HG03060 (cell line): ENCODE results near the gene SSR2.
"Not testable (repeated sequence)": the region's sequence is repeated elsewhere in the genome, so short reads cannot be mapped to it uniquely, and the experiment has no call there.

Experiments used
- ATAC-seq: cut with Tn5 transposase; IDR thresholded peaks from one replicate; pipeline ENCODE4 v1.9.1; 2021; ENCODE audit warnings: low read depth, moderate number of reproducible peaks; ENCODE audit not compliant: unreplicated experiment

Gene SSR2

DNA sequence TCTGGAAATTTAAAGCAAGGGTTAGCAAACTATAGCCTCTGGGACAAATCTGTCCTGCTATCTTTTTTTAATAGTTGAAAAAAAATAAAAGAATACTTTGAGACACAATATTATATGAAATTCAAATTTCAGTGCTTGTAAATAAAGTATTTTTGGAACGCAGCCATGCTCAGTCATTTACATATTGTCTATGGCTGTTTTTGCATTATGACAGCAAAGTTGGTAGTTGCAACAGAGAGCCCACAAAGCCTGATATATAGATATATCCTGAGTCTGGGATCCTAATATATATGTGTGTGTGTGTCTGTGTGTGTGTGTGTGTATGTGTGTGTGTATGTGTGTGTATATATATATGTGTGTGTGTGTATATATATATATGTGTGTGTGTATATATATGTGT lies 20.8 kb downstream of the SSR2 start:
- no peak for ATAC-seq

DNA sequence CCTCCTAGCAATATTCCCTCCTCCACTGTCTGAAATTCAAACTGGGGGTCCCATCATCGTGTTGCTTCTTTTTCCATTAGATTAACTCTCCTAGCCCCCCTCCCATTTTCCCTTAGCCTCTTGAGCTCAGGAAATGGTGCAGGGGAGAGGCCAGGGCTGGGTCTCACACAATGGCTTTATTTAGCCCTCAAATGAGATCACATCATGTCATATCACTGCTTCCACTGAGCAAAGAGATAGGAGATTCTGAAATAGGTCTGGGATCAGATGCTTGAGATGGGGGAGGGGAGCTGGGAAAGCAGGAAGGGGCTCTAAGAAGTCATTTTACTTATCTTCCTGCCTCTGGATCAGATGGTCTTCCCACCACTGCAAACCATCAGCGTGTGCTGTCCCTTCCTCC lies 24.6 kb downstream of the SSR2 start:
- ATAC-seq, result no peak

DNA sequence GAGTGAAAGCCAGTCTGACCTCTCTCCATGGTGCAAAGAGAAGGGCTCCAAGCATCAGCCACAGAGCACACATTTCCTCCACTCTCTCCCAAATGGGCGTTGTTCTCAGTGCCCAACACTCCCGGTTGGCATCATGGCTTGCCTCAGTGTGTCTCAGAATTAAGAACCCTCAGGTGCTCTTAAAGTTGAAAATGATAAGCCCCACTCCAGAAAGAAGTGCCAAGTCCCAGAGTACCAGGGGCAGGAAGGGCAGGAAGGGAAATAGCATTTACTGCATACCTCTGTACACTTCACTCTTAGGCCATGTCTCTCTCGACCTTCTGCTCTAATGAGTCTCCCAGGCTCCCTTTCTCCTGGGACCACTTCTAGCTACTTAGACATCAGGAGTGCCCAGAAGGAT lies 27.2 kb downstream of the SSR2 start:
- no peak for ATAC-seq

DNA sequence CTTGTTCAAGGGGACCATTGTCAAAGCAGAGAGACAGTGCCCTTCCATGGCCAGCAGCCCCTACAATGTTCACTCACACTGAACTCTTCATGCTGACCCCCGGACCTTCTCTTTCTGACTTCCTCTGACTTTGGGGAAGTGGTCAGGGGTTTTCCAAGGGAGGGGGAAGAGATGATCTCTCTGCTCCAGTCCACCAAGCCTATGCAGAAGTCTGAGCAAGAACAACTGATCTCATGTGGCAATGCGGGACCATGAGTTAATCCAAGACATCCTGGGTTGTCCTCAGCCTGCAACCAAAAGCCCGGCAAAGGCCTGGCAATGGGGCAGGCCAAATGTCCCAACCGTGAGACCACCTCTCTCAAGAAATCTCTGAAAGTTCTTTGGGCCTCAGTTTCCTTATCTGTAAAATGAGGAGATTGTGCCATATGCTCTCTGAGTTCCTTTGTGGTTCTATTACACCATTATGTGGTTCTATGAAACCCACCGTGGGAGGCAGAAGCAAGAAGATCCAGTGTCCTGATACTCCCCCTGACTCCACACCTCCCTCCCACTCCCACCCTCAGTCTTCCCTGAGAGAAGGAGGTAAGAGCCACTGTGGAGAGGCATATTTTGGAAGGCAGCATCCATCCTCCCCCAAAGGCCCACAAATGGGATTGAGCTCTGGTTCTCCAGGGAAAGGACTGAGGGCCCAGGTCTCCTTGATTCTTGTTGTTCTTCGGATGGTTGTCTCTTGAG lies 30.6 kb downstream of the SSR2 start:
- no peak for ATAC-seq

DNA sequence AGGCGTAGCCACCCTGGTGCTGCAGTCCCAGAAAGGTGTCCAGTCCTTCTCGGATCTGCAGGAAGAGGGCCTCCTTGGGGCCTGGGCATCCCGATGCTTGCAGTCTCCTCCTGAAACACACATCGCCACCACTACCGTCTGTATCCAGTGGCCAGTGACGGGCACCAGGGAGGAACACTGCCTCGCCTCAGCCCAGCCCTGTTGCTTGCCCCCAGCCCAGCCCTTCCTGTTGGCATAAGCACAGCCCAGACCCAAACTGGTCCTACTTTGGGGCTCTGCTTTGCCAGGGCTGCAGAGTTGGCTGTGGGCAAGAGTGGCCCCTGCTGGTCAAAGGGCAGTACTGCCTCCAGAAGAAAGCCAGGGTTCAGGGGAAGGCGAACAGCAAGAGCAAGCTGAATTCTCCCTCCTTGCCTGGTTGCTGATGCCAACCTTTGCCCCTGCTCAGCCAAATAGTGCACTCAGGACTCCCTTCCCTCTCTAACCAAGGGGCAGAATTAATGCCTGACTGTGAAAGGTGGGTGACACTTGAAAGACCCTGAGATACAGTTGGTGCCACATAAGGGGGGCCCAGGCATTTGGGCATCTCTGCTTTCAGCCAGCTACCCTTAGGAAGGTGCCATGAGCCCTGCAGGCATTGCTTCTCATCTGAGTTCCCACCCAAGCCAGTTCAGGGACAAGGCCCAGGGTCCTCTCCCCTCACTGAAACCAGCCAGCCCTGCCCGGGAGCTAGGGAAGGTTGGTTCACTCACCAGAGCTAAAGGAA lies 31.3 kb downstream of the SSR2 start:
- ATAC-seq, result no peak

DNA sequence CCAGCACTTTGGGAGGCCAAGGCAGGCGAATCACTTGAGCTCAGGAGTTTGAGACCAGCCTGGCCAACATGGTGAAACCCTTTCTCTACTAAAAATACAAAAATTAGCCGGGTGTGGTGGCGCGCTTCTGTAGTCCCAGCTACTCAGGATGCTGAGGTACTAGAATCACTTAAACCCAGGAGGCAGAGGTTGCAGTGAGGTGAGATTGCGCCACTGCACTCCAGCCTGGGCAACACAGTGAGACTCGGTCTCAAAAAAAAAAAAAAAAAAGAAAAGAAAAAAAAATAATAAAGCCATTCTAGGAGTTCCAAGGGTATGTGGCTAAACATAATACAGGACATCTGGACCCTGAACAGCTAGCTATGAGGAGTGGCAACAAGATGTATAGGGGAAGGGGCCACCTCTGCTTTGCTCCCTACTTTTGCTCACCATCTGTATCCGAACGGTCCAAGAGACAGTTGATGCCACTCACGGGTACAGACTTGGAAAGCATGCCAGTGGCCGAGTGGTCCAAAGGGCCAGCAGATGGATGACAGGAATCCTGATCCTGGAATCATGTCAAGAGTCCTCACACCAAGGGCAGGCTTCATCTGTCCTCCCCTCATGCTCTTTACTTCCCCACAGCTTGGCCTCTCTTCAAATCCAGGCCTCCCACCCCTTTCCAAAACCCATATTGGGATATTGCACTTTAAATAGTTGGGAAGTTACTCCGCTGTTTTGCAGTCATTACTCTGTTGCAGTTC lies 35.7 kb downstream of the SSR2 start:
- not testable (repeated sequence) for ATAC-seq

DNA sequence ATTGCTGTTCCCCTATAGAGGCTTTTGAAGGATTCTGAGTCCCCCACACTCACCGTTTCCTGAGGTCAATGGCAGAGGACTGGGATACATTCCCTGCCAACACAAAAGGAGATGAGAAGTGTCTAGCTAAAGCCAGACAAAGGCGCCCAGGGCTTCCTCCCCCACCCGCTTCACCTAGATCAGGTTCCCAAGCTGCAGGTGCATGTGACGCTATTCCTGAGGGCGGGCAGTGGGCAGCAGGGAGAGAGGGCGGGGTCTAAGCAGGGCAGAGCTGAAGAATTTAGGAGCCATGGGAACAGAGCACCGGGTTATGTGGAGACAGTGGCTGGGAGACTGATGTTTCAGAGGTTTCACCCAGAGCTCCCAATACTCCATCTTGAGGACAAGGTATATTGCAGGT lies 36.4 kb downstream of the SSR2 start:
- no peak for ATAC-seq

DNA sequence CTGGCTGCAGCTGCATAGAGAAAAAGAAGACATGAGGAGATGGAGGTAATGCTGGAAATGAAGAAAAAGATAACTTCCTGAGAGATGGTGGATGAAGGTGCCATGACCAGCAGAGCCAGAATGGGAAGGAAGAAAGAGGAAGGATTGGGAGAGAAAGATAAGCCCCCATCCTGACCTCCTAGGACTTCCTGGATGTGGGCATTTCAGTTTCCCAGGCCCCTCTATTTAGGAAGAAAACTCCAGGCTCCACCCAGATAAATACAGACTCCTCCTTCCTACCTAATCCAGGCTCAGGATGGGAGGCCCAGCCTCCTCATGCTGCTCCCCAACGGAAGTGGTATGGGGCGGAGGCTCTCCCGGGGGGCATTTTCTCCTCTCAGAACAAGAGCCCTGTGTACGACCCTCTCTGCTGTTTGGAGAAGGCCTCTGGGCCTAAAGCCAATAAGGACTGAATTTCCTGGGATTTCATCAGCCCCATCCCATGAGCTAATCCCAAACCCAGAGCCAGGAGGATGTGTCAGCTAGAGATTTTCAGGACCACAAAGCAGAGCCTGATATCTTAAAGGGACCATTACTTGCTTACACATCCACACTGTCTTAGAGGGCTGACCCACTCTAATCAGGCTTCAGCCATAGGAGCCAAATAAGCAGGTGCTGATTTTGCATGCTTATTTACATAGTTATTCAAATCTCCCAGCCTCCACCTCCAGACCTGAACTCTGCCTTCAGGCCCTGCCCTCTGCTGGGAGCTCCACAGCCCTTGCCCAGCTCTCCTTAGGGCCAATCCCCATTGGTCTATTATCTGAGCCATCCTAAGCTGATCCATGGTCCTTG lies 37.3 kb downstream of the SSR2 start:
- ATAC-seq, result no peak

DNA sequence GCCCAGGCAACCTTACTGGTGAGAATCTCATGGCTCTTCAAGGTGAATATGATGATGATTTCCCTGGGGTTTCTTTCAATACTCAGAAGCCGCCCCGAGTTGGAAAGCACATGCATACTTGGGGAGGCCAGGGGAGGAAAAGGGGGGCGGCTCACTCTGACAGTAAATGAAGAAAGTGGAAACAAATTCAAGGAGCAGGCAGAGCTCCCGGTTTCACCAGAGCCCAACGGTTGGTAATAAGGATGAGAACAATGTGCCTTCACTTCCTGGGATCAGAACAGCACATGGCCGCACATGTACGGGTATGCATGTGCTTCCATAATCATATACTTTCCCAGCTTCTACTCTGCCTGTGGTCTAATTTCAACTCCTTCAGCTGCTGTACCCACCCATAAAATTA lies 38.6 kb downstream of the SSR2 start:
- ATAC-seq, result no peak

DNA sequence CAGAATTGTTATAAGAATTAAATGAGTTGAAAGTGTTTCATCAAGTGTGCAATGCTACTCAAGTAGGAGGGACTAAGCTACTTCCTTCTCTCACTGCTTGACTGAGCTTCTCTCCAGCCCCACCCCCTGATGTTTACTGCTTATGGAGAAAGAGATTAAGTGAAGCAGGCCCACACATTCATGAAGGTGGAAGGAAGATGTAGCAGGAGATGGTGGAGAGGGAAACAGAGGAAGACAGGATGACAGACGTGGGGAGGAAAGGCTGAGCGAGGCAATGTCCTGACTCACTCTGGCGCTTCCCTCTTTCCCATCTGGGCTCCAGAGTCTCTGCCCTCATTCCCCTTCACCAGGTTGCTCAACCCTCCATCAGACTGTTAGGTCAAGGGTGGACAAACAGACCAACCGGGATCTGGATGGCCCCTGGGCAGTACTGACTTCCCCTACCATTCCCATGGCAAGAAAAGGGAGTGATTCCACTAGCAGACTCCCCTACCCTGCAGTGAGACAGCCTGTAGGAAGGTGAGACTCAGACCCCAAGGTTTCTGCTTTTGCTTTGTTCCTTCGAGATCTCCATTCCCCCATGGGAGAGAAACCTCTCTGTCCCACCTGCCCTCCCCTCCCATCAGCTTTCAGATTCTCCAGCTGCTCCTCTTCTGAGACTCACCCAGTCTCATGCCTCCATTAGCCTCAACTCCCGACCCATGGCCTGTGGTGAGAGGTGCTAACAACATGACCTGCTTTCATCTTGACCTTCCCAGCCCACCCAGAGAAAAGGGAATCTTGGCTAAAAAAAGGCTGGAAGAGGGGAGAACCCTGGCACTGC lies 39.3 kb downstream of the SSR2 start:
- no peak for ATAC-seq

DNA sequence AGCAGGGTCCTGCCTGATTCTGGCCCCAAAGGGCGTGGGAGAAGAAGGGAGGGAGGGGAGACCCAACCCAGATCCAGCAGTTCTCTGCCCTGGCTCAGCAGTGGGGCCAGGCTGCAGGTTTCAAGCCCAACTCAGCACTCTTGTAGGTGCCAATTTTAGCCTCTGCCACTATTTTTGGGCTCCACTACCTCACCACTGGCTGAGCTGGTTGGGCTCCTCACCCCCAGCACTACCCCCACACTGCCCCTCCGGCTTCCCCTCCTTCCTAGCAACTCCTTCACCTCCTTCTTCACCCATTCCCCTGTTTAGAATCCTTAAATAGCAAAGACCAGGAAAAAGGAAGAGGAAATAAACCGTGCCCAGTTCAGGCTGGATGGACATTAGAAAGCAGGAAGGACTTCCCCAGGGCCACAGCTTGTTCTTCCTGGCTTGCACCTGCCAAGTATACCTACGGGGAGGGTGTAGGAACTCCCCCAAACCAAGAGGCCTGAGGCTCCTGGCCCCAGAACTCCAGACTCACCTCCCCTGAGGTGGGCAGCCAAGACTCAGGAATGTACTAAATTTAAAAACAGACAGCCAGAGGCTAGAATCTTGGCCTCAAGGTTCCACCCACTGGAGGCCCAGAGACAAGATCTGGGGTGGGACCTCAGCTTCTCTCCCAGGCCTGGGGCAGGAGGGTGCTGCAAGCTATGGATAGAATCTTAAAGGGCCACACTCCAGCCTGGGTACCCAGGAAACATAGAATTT lies 41.0 kb downstream of the SSR2 start:
- no peak for ATAC-seq

DNA sequence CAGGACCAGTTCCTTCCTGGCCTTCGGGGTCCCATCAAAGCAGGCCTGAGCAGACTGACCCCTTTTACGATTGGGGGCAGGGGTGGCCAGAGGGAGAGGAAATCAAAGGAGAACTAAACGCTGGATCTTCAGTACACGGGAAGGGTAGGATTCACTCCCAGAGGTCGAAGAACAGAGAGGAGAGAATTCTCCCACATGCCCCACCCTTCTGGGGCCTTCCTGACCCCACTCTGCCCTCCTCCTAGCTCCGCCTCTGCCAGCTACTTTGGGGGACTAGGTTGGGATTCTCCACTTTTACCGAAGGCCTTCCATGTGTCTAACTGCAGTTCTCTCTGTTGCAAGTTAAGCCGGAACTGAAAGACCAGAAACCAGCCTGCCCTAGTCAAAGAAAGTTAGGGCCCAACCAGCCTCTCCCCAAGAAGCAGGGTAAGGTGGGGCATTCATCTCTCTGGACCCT lies 41.8 kb downstream of the SSR2 start:
- ATAC-seq, result no peak

DNA sequence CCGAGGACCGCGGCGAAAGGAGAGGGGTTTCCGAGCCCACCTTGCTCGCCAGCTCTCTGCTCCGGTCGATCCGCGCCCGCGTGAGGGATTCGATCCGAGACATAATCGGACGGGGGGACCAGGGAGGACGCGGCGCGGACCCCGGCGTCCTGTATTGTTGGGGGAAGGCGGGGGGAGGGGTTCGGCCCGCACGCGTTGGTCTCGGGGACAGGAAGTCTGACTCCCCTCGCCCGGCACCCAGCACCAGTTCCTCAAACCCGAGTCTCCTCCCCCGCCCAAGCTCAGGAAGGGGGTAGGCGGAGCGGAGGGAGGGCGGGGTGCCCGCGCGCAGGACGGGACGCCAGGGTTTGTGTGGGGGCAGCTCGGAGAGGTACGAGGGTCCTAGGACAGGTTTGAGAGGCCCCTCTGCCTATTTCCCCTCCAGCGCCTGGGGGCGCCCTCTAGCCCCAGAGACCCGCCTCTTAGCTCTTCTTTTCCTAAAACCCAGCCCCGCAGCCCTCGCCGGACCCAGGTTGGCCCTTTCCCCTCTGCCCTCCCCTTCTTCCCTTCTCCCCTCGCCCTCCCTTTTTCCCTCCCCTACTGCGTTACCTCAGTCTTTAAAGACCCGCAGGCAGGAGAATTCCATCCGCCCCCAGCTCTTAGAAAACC lies 42.3 kb downstream of the SSR2 start, which contains the start of gene ARHGEF2:
ARHGEF2 (minus strand) TSS at position 223 of the 648 bp plus-strand sequence; CDS start at position 103, 120 bp downstream.
- ATAC-seq, result no peak

DNA sequence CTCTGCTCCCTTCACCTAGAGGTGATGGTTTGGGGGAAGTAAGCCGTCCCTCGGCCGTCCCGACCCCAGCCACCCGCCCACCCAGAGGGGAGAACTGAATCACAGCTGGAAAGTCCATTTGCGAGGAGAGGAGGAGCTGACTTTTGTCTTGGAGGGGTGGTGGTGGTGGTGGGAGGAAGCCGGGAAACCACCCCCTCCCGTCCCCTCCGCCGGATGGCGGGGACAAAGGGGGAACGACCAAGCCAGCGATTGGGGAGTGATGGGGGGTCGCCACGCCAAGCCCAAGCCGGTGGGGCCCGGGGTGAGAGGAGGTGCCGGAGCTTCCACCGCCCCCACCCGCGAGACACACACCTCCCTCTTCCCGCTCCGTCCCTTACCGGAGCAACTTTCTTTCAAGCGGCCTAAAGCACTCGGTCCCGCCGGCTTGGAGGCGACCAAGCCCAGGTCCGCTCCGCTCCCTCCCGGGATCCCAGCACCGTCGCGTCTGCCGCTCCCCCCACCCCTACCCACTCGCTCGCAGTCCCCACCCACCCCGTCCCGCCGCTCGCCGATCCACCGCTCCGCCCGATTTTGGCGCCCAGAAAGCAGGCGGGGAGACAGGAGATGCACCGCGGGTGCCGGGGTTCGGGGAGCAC lies 42.9 kb downstream of the SSR2 start:
- no peak for ATAC-seq

DNA sequence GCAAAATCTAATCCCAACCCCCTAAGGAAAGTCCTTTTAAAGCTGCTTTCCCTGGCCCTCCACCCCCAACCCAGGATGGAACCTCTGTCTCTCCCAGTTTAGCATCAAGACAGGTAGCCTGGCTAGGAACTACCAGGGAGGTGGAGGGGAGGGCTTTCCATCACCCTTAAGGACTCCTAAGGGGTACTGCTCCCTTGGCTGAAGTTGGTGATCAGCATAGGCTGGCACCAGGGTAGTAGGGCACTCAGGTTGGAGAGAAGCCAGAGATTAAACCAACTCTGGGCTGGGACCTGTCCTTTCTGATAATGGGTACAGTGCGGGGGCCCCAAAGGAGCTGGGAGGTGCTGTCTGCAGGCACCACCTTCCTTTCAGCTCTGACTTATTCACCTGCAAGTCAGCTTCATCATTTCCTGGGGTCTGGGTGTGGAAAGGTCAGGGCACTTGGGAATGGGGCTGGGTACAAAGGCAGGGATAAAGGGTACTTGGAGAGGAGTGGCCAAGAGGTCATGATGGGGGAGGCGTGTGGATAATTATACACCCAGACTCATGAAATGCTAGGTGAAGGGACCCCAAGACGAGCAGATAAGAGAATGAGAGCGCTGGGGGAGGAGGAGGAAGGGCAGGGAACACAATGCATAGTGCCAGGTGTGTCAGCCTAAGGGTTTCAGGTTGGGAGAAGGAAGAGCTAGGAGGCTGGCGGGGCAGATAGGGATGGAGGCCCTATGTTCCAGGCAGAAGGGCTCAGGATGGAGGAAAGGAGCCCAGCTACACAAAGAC lies 43.6 kb downstream of the SSR2 start:
- ATAC-seq, result no peak

DNA sequence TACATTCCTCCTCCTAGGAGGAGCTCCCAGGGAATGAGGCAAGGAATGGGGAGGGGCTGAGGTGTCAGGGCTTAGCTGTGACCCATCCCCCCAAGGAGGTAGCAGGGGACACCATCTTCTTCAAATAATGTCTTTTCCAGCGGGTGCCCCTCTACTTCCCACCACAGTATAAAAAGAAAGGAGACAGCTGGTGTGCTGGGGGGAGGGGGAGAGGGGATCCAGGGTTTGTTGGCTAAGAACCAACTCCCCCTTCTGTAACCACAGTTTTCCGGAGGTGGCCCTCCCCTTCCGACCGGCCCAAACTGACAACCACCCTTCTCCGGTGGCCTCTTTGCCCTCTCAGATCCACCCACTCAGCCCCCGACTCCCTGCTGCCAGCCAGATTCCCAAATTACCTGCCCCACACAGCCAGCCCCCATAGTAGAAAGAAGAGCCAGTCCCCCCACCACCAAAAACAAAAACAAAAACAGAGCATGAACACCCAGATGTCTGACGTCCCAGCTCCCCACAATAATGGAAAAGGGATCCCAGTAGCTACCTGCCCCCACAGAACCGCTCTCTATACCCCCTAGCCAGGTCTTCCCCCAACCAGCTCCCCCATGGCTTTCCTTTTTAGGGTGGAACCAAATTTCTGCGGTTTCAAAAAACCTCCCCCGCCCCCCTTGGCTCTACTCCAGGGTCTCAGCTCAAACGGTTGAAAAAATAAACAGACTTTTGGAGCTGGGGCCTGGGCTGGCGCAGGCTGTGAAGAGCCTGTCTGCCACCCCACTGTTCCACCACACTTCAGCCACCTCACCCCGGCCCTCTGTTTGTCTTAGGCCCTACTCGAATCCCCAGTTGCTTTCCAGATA lies 44.5 kb downstream of the SSR2 start:
- ATAC-seq, result no peak
